NCI-H146 (cell line): ENCODE measurements around the gene XIRP2.
"Not testable (repeated sequence)": the region's sequence is repeated elsewhere in the genome, so short reads cannot be mapped to it uniquely, and the experiment has no call there.

ENCODE experiments used
- DNase-seq: peaks from one replicate; lab custom pipeline; 2025; lab: John Stamatoyannopoulos, UW

Gene XIRP2

GRCh38 chr2:166932032-166932431, 43.8 kb downstream of the XIRP2 start:
- DNase-seq, result no peak

- no peak for DNase-seq
Observed at GRCh38 chr2:166934817-166935216, 46.5 kb downstream of the XIRP2 start.

GRCh38 chr2:166942377-166942776, 54.1 kb downstream of the XIRP2 start:
- DNase-seq, result no peak

GRCh38 chr2:166944909-166945308, 56.6 kb downstream of the XIRP2 start:
- DNase-seq, result no peak

GRCh38 chr2:166957686-166958085, 69.4 kb downstream of the XIRP2 start:
- no peak for DNase-seq

GRCh38 chr2:166958986-166959481, 70.8 kb downstream of the XIRP2 start:
- no peak for DNase-seq

GRCh38 chr2:166959556-166959955, 71.3 kb downstream of the XIRP2 start:
- DNase-seq, result no peak

- DNase-seq, result no peak
Observed at GRCh38 chr2:166960702-166961270, 72.5 kb downstream of the XIRP2 start.

GRCh38 chr2:166961933-166962332, 73.7 kb downstream of the XIRP2 start:
- DNase-seq, result no peak

GRCh38 chr2:166969486-166969885, 81.2 kb downstream of the XIRP2 start:
- DNase-seq, result no peak

- no peak for DNase-seq
Observed at GRCh38 chr2:166972002-166972401, 83.7 kb downstream of the XIRP2 start.

- no peak for DNase-seq
Observed at GRCh38 chr2:166972418-166972817, 84.1 kb downstream of the XIRP2 start.

GRCh38 chr2:166984188-166984587, 95.9 kb downstream of the XIRP2 start:
- no peak for DNase-seq

- no peak for DNase-seq
Observed at GRCh38 chr2:166984797-166985196, 96.5 kb downstream of the XIRP2 start.

GRCh38 chr2:166994588-166995336, 106.5 kb downstream of the XIRP2 start:
- DNase-seq, result no peak

GRCh38 chr2:166996465-166996864, 108.2 kb downstream of the XIRP2 start:
- no peak for DNase-seq

GRCh38 chr2:167001165-167001564, 112.9 kb downstream of the XIRP2 start:
- no peak for DNase-seq

GRCh38 chr2:167005096-167005495, 116.8 kb downstream of the XIRP2 start:
- DNase-seq, result no peak

GRCh38 chr2:167013227-167013626, 124.9 kb downstream of the XIRP2 start:
- DNase-seq, result no peak

GRCh38 chr2:167015806-167016205, 127.5 kb downstream of the XIRP2 start:
- no peak for DNase-seq

- no peak for DNase-seq
Observed at GRCh38 chr2:167017021-167017420, 128.7 kb downstream of the XIRP2 start.

GRCh38 chr2:167018590-167018989, 130.3 kb downstream of the XIRP2 start:
- DNase-seq, result no peak

GRCh38 chr2:167028503-167028902, 140.2 kb downstream of the XIRP2 start:
- no peak for DNase-seq

- not testable (repeated sequence) for DNase-seq
Observed at GRCh38 chr2:167034976-167035375, 146.7 kb downstream of the XIRP2 start.
